DMS114 treated with DMSO at 0.1 percent for 48 hours (cell line): ENCODE results near the gene ESPN.

Source experiments
- DNase-seq: peaks from one replicate; lab custom pipeline; 2025; ENCODE audit not compliant: unreplicated experiment; lab: John Stamatoyannopoulos, UW

ESPN gene

DNA sequence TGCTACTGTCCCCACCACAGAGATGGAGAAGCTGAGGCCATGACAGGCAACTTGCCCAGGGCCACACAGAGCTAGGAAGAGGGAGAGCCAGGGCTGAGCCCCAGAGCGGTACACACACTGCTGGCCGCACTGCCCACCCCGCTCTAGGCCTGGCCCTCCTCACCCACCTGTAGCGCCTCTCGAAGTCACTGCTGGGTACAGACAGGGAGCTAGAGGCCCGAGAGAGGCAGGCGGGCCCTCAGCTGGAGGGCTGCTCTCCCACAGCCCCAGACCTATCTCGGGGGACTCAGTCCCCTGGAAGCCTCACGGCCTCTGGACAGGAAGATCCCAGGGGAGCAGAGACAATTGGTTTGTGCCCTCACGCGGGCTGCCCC is 84.2 kb downstream of the ESPN start:
- DNase-seq = no peak

GRCh38 chr1:6509220-6509918 is 84.8 kb downstream of the ESPN start:
- no peak for DNase-seq

DNA sequence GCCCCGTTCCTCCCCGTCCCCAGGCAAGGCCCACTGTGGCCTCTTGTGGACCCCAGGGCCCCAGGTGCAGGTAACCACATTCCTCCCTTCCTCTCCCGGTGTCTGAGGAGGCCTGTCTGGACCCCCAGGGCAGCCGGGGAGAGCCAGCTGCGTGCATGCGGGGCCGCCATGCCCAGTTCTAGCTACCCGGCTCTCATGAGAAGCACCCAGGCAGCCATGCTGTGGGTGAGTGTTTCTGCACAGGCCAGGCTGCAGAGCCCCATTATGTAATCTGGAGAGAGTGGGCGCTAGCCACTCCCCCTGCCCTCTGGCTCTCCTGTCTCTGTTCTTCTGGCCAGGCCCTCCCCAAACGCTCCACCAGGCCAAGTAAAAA is 85.3 kb downstream of the ESPN start:
- no peak for DNase-seq

- DNase-seq = no peak
These were observed 85.9 kb downstream of the ESPN start for GRCh38 chr1:6510493-6510892.
